Loucy (cell line): ENCODE results near the gene NDST1.

Experiments used
- H2AFZ ChIP-seq: fragments of 200-600 bp; sonication (generic); 2 replicates; pipeline ENCODE4 v1.6.0; 2016; ENCODE audit warnings: antibody characterized with exemption, mild to moderate bottlenecking, low read length, moderate library complexity
- H3F3A ChIP-seq: fragments of 200-600 bp; 2 replicates; pipeline ENCODE4 v1.6.0; 2016; ENCODE audit warnings: antibody characterized with exemption, low read depth, mild to moderate bottlenecking
- H3K27me3 ChIP-seq: fragments of 200-600 bp; sonication (generic); 2 replicates; pipeline ENCODE4 v1.6.1; 2014; ENCODE audit warnings: low read length, mild to moderate bottlenecking; ENCODE audit not compliant: insufficient read depth, poor library complexity, severe bottlenecking
- H3K36me3 ChIP-seq: fragments of 200-600 bp; sonication (generic); 2 replicates; pipeline ENCODE4 v1.6.1; 2016; ENCODE audit warnings: low read length; ENCODE audit not compliant: insufficient read depth
- H3K4me1 ChIP-seq: fragments of 200-600 bp; sonication (generic); 2 replicates; pipeline ENCODE4 v1.5.1; 2014; ENCODE audit warnings: low read length, mild to moderate bottlenecking; ENCODE audit not compliant: insufficient read depth, poor library complexity, severe bottlenecking
- H3K4me2 ChIP-seq: fragments of 200-600 bp; sonication (generic); 2 replicates; pipeline ENCODE4 v1.6.0; 2014; ENCODE audit warnings: antibody characterized with exemption, low read length, low read depth, mild to moderate bottlenecking; ENCODE audit not compliant: poor library complexity, severe bottlenecking
- H3K4me3 ChIP-seq: fragments of 200-600 bp; sonication (generic); 2 replicates; pipeline ENCODE4 v1.5.1; 2014; ENCODE audit warnings: low read length, mild to moderate bottlenecking, mixed read lengths; ENCODE audit not compliant: poor library complexity, severe bottlenecking
- H3K79me2 ChIP-seq: fragments of 200-600 bp; sonication (generic); 2 replicates; pipeline ENCODE4 v1.6.1; 2014; ENCODE audit warnings: low read length; ENCODE audit not compliant: insufficient read depth
- H3K9ac ChIP-seq: fragments of 200-600 bp; sonication (generic); 2 replicates; pipeline ENCODE4 v1.6.0; 2014; ENCODE audit warnings: mild to moderate bottlenecking, low read depth, low read length, moderate library complexity; ENCODE audit not compliant: poor library complexity, severe bottlenecking
- H3K9me2 ChIP-seq: fragments of 200-600 bp; sonication (generic); replicated peaks from 2 replicates; pipeline ENCODE4 v1.6.1; 2016; ENCODE audit warnings: low read depth, low read length, mixed read lengths
- H3K9me3 ChIP-seq: fragments of 200-600 bp; sonication (generic); 2 replicates; pipeline ENCODE4 v1.6.1; 2014; ENCODE audit warnings: mild to moderate bottlenecking, antibody characterized with exemption, low read length, low read depth; ENCODE audit not compliant: insufficient read depth
- H4K20me1 ChIP-seq: fragments of 200-600 bp; sonication (generic); 2 replicates; pipeline ENCODE4 v1.6.0; 2014; ENCODE audit warnings: antibody characterized with exemption, low read length, mild to moderate bottlenecking; ENCODE audit not compliant: insufficient read depth, poor library complexity, severe bottlenecking
- EZH2phosphoT487 ChIP-seq: fragments of 200-600 bp; IDR thresholded peaks from 2 replicates; pipeline ENCODE4 v1.6.1; 2018; ENCODE audit warnings: antibody characterized with exemption, mild to moderate bottlenecking, moderate library complexity, borderline replicate concordance
- TF ChIP-seq, protein P1 (sequence below): fragments of 200-600 bp; sonication (generic); conservative IDR thresholded peaks from 2 replicates; pipeline ENCODE4 v1.5.1; 2014; ENCODE audit warnings: mild to moderate bottlenecking, antibody characterized with exemption, low read length

Gene NDST1

DNA sequence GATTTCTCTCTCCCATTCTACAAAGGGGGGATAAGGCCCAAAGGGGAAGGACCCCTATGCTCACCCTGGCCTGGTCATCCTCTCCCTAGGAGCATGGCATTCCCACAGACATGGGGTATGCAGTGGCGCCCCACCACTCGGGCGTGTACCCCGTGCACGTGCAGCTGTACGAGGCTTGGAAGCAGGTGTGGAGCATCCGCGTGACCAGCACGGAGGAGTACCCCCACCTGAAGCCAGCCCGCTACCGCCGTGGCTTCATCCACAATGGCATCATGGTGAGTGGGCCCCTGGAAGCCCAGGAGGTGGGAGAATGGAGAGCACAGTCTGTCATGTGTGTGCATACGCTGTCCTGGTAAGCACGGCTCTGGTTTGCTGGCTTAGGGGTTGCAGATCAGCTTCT lies 27.7 kb downstream of the NDST1 start:
- Histone ChIP-seq H3K4me3 (no peak overlapping the region), H3K4me2 (no peak overlapping the region), H2AFZ (no peak overlapping the region), H3F3A (no peaks in the 10 kb centered on the region), H3K9me3 (no peaks in the 10 kb centered on the region), H3K9me2 (no peaks in the 10 kb centered on the region), H4K20me1 (no peaks in the 10 kb centered on the region), H3K9ac (no peak overlapping the region), H3K27me3 (no peaks in the 10 kb centered on the region), H3K4me1 (no peaks in the 10 kb centered on the region), H3K36me3 (peaks cover 4% of the 10 kb centered on the region; the same call in 1 of the 2 replicates), H3K79me2 (no peaks in the 10 kb centered on the region)
- TF ChIP-seq, protein P1, sequence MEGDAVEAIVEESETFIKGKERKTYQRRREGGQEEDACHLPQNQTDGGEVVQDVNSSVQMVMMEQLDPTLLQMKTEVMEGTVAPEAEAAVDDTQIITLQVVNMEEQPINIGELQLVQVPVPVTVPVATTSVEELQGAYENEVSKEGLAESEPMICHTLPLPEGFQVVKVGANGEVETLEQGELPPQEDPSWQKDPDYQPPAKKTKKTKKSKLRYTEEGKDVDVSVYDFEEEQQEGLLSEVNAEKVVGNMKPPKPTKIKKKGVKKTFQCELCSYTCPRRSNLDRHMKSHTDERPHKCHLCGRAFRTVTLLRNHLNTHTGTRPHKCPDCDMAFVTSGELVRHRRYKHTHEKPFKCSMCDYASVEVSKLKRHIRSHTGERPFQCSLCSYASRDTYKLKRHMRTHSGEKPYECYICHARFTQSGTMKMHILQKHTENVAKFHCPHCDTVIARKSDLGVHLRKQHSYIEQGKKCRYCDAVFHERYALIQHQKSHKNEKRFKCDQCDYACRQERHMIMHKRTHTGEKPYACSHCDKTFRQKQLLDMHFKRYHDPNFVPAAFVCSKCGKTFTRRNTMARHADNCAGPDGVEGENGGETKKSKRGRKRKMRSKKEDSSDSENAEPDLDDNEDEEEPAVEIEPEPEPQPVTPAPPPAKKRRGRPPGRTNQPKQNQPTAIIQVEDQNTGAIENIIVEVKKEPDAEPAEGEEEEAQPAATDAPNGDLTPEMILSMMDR: no peak
- no peak for TF ChIP-seq EZH2phosphoT487

DNA sequence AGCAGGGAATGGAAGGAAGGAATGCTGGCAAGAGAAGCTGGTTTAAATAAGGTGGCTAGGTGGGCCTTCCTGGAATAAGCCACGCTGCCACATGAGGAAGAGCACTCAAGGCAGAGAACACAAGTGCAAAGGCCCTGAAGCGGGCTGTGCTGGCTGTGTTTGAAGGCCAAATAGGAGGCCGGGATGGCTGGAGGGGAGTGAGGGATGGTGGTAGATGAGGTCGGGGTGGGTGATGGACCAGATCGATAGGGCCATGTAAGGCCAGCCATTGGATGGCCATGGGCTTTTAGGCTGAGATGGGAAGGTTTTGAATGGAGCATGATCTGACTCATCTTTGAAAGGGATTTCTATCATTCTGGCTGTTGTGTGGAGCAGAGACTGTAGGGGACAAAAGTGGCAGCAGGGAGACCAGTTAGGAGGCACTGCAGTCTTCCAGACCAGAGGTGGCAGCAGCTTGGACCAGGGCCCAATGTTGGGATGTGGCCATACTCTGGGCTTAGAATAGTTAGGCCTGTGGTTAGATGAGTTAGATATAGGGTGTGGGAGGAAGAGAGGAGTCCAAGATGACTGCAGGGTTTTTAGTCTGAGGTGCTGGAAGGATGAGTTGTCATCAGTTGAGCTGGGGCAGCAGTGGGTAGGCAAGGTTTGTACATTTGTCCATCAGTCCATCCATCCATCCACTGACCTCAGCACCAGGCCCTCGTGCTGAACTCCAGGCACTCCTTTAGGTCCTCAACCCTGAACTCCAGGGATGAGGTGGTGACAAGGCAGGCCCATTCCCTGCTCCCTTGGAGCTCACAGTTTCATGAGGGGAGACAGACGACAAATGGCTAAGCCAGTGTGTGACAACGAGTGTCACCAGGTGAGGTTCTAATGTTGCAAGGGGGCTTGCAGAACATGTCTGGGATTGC lies 30.3 kb downstream of the NDST1 start:
- Histone ChIP-seq H3K36me3 (peaks cover 4% of the 10 kb centered on the region; the same call in 1 of the 2 replicates), H4K20me1 (no peaks in the 10 kb centered on the region), H3K27me3 (no peaks in the 10 kb centered on the region), H3K4me1 (no peaks in the 10 kb centered on the region), H3K4me3 (no peak overlapping the region), H3F3A (no peaks in the 10 kb centered on the region), H3K9me3 (no peaks in the 10 kb centered on the region), H3K79me2 (no peaks in the 10 kb centered on the region), H3K9me2 (no peaks in the 10 kb centered on the region), H2AFZ (no peak overlapping the region), H3K9ac (no peak overlapping the region), H3K4me2 (no peak overlapping the region)
- TF ChIP-seq, protein P1: no peak
- TF ChIP-seq EZH2phosphoT487: no peak

DNA sequence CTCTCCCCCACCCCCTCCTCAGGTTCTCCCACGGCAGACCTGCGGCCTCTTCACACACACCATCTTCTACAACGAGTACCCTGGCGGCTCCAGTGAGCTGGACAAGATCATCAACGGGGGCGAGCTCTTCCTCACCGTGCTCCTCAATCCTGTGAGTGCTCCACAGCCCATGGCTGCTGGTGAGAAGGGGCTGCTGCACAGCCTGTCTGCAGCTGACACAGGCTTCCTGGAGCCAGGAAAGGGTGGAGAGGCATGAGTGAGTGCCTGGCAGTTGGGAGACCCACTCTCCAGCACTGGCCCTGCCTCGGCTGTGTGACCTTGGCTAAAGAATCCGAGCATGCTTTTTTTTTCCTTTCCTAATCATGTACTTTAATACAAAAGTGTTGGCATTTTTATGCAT lies 31.3 kb downstream of the NDST1 start:
- Histone ChIP-seq H3K9me2 (no peaks in the 10 kb centered on the region), H3K27me3 (no peaks in the 10 kb centered on the region), H4K20me1 (no peaks in the 10 kb centered on the region), H3K4me3 (no peak overlapping the region), H3K79me2 (no peaks in the 10 kb centered on the region), H3K4me1 (no peaks in the 10 kb centered on the region), H3K36me3 (peaks cover 4% of the 10 kb centered on the region; the same call in 1 of the 2 replicates), H3K9ac (no peak overlapping the region), H3K9me3 (no peaks in the 10 kb centered on the region), H2AFZ (no peak overlapping the region), H3F3A (no peaks in the 10 kb centered on the region), H3K4me2 (no peak overlapping the region)
- TF ChIP-seq, protein P1: no peak
- TF ChIP-seq EZH2phosphoT487: no peak
